Transverse colon (tissue), 4 donors: ENCODE data around the gene DUOXA1. TPM values are rescaled to one million over a fixed set of nuclear protein-coding genes. Genes with fewer than 3 reads are reported as not detected.

Experiments
- DNase-seq: peaks from one replicate; pipeline ENCODE4 v3.0.0-alpha.2; 2019
- H3K27ac ChIP-seq, 4 donors: fragments of 200-600 bp; sonication (generic); 2 replicates each; pipeline ENCODE4 v1.5.1; 2016 to 2018; ENCODE audit warnings: inconsistent platforms in 4 of 4
- H3K27me3 ChIP-seq: fragments of 200-600 bp; sonication (generic); 2 replicates; pipeline ENCODE4 v1.5.1; 2017; ENCODE audit warnings: inconsistent platforms
- H3K36me3 ChIP-seq, 4 donors: fragments of 200-600 bp; sonication (generic); 2 replicates each; pipeline ENCODE4 v1.5.1; 2017 to 2019; ENCODE audit warnings: inconsistent platforms in 4 of 4
- H3K4me1 ChIP-seq, 4 donors: fragments of 200-600 bp; sonication (generic); 2 replicates each; pipeline ENCODE4 v1.5.1; 2017 to 2020; ENCODE audit warnings: inconsistent platforms in 4 of 4
- H3K4me3 ChIP-seq, 4 donors: fragments of 200-600 bp; sonication (generic); 1 replicate in 1 of 4; 2 replicates in 3 of 4; pipeline versions ENCODE4 v1.5.1 to v1.6.1; 2017 to 2019; ENCODE audit warnings: inconsistent platforms in 4 of 4
- H3K9me3 ChIP-seq, 2 donors: fragments of 200-600 bp; sonication (generic); 2 replicates each; pipeline ENCODE4 v1.5.1; 2017 to 2019; ENCODE audit warnings: inconsistent platforms in 2 of 2
- CTCF ChIP-seq, 5 experiments: fragments of 200-600 bp in 3 of 5; fragments of 450-650 bp in 2 of 5; sonication (generic) in 3 of 5; IDR thresholded peaks; 1 replicate in 2 of 5; 2 replicates in 3 of 5; pipeline ENCODE4 v1.5.1; 2016 to 2017; ENCODE audit warnings: antibody characterized with exemption in 5 of 5, inconsistent platforms in 3 of 5, mild to moderate bottlenecking in 2 of 5, moderate library complexity in 1 of 5
- EP300 ChIP-seq: sonication (generic); formaldehyde crosslinking; IDR thresholded peaks from one replicate; pipeline ENCODE4 v1.6.1; 2017; ENCODE audit warnings: antibody characterized with exemption, low read depth
- POLR2A ChIP-seq: fragments of 450-650 bp; IDR thresholded peaks from one replicate; pipeline ENCODE4 v1.6.1; 2016; ENCODE audit warnings: antibody characterized with exemption, mild to moderate bottlenecking, moderate library complexity
- POLR2AphosphoS5 ChIP-seq, 3 donors: sonication (generic); formaldehyde crosslinking; IDR thresholded peaks; one replicate each; pipeline ENCODE4 v1.6.1; 2016; ENCODE audit warnings: antibody characterized with exemption in 3 of 3
- WGBS, 2 donors: methylation state at CpG; one replicate each; pipeline ENCODE4 v1.1.5; 2018; ENCODE audit warnings: low coverage in 1 of 2; 5-methylcytosine and 5-hydroxymethylcytosine counted together
- in situ Hi-C, 4 donors: fragments of 200-750 bp; cut with MboI; loops; one replicate each; pipeline versions ENCODE4 v1.15.0 to v1.15.1; 2017; ENCODE audit warnings: low sequenced_read_pairs in 3 of 4, low pct_ligation_motif_present in 1 of 4, low pct_unique_long_range_greater_than_20kb in 1 of 4
- intact Hi-C: fragments of 100-400 bp; cut with DNase I; formaldehyde crosslinking; loops from one replicate; pipeline ENCODE4 v1.15.1; 2023; ENCODE audit warnings: low total_unique reads
- total RNA-seq, 4 donors: library from RNA; depleted of rRNA; stranded (reverse); fragments of >200 nt; gene quantifications; one replicate each; pipeline ENCODE4 v1.1.0, GENCODE V29; 2016

DUOXA1 gene
- total RNA-seq, 4 donors from 2014 or later = 1.4 TPM; not detected in 3

GRCh38 chr15:45100884-45101625, 28.6 kb downstream of the DUOXA1 start:
- no peak overlapping the region for H3K4me3 ChIP-seq
- no peaks in the 10 kb centered on the region for H3K27me3 ChIP-seq
- H3K27ac ChIP-seq = no peak overlapping the region
- H3K9me3 ChIP-seq = no peaks in the 10 kb centered on the region
- 69 to 76% methylated on average over 2 to 7 of the region's 7 CpGs for WGBS, 2 donors
- in situ Hi-C loops = loop anchor here in 1 of 4 donors (25.0 kb wide), 1 partner anchor 139 kb away; the partner anchor contains the start of gene TERB2
- TF ChIP-seq POLR2A (no peak), CTCF (IDR thresholded peaks at IDR 0.05) (no peak), POLR2AphosphoS5 (IDR thresholded peaks at IDR 0.05) (no peak), EP300 (no peak)
- H3K4me1 ChIP-seq = no peaks in the 10 kb centered on the region
- DNase-seq = no peak
- no peaks in the 10 kb centered on the region for H3K36me3 ChIP-seq
- intact Hi-C loops = no loop called here

DNA sequence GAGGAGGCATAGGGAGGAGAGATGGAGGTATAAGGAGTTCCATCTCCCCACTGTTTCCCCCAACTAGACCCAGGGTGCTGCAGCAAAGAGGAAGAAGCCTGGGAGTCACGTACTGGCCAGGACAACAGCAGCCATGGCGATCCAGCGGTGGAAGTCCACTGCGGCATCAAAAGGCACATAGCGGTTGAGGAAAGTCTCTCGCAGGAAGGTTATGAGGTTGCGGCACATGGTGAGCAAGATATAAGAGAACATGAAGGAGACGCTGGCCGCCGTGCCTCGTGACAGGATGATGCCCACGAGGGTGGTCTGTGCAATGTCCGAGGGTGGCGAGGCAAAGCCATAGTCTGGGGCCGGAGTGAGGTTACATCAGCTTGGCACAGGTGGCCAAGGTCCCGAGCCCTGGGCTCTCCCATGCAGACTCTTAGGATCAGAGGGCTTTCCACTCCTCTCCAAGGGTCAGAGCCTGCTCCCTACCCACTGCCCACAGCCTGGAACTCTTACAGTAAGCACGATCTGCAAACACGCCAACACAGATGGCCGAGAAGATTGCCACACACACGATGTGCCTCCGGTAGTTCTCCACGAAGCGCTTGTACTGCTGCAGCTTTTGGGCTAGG, 30.0 kb downstream of the DUOXA1 start:
- no peak for DNase-seq
- H3K27ac ChIP-seq = no peak overlapping the region
- in situ Hi-C loops (loop anchor here in 1 of 4 donors (25.0 kb wide), 1 partner anchor 137 kb away; the partner anchor contains the start of gene TERB2), intact Hi-C loops (no loop called here)
- H3K27me3 ChIP-seq = no peaks in the 10 kb centered on the region
- no peaks in the 10 kb centered on the region for H3K36me3 ChIP-seq
- no peak for TF ChIP-seq CTCF (IDR thresholded peaks at IDR 0.05)
- WGBS, 2 donors = 84% methylated on average over 23 of the region's 23 CpGs; no CpG with 5 or more reads in 1 of the 2 donors
- no peaks in the 10 kb centered on the region for H3K4me1 ChIP-seq
- H3K4me3 ChIP-seq = no peak overlapping the region
- no peaks in the 10 kb centered on the region for H3K9me3 ChIP-seq

DNA sequence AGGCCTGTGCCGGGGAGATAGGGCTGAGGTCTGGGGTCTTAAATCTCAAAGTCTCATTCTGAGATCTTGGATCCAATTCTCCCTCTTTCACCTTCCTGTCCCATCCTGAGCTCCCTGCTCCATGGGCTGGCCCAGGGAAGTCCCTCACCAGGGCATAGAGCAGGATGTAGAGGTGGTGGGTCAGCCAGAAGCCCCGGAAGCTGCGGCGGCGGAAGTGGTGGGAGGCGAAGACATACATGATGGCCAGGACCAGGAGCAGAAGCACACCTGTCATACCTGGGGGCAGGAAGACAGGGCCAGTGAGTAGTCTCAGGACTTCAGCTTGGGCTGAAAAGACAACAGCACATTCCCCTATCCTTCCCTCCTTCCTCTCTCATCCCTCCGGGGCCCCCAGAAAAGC, 32.2 kb downstream of the DUOXA1 start:
- no peak for DNase-seq
- no peaks in the 10 kb centered on the region for H3K36me3 ChIP-seq

More for the DNA sequence above, 32.2 kb downstream of the DUOXA1 start:
- H3K4me3 ChIP-seq = no peak overlapping the region
- intact Hi-C loops = no loop called here
- WGBS, 2 donors = 97% methylated on average over 7 of the region's 7 CpGs; no CpG with 5 or more reads in 1 of the 2 donors
- no peak for TF ChIP-seq CTCF (IDR thresholded peaks at IDR 0.05)
- TF ChIP-seq POLR2AphosphoS5 (IDR thresholded peaks at IDR 0.05) = no peak
- TF ChIP-seq EP300 = no peak
- TF ChIP-seq POLR2A = no peak
- no peaks in the 10 kb centered on the region for H3K4me1 ChIP-seq
- in situ Hi-C loops = no loop called here
- H3K27me3 ChIP-seq = no peaks in the 10 kb centered on the region
- no peaks in the 10 kb centered on the region for H3K9me3 ChIP-seq
- H3K27ac ChIP-seq = no peak overlapping the region
